GM23248 (cell line): ENCODE data around the gene PIAS2. TPM values are rescaled to one million over a fixed set of nuclear protein-coding genes. Genes with fewer than 3 reads are reported as not detected.

Source experiments
- DNase-seq: peaks from one replicate; pipeline ENCODE4 v3.0.0-alpha.2; 2015
- H2AFZ ChIP-seq: fragments of 200-600 bp; sonication (generic); 2 replicates; pipeline ENCODE4 v1.6.1; 2016; ENCODE audit warnings: antibody characterized with exemption
- H3F3A ChIP-seq: fragments of 200-600 bp; sonication (generic); 2 replicates; pipeline ENCODE4 v1.6.1; 2016; ENCODE audit warnings: mild to moderate bottlenecking, antibody characterized with exemption, mixed run types; ENCODE audit not compliant: insufficient read depth
- H3K27ac ChIP-seq: fragments of 200-600 bp; sonication (generic); 2 replicates; pipeline ENCODE4 v1.5.1; 2016; ENCODE audit warnings: mild to moderate bottlenecking
- H3K27me3 ChIP-seq: fragments of 200-600 bp; sonication (generic); replicated peaks from 2 replicates; pipeline ENCODE4 v1.6.1; 2016; ENCODE audit warnings: mild to moderate bottlenecking; ENCODE audit not compliant: insufficient read depth
- H3K36me3 ChIP-seq: fragments of 200-600 bp; sonication (generic); 2 replicates; pipeline ENCODE4 v1.6.1; 2016; ENCODE audit warnings: low read depth, mild to moderate bottlenecking
- H3K4me1 ChIP-seq: fragments of 200-600 bp; sonication (generic); 2 replicates; pipeline ENCODE4 v1.6.1; 2016; ENCODE audit warnings: mild to moderate bottlenecking; ENCODE audit not compliant: insufficient read depth
- H3K4me2 ChIP-seq: fragments of 200-600 bp; sonication (generic); one replicate; pipeline ENCODE4 v1.6.1; 2016; ENCODE audit warnings: mild to moderate bottlenecking; ENCODE audit not compliant: unreplicated experiment
- H3K4me3 ChIP-seq: fragments of 200-600 bp; sonication (generic); 2 replicates; pipeline ENCODE4 v1.5.1; 2016; ENCODE audit warnings: mild to moderate bottlenecking
- H3K79me2 ChIP-seq: fragments of 200-600 bp; sonication (generic); 2 replicates; pipeline ENCODE4 v1.6.1; 2016; ENCODE audit warnings: mild to moderate bottlenecking; ENCODE audit not compliant: insufficient read depth
- H3K9ac ChIP-seq: fragments of 200-600 bp; sonication (generic); 2 replicates; pipeline ENCODE4 v1.6.1; 2016; ENCODE audit warnings: mild to moderate bottlenecking
- H3K9me2 ChIP-seq: fragments of 200-600 bp; sonication (generic); 2 replicates; pipeline ENCODE4 v1.6.1; 2016; ENCODE audit warnings: mixed run types, mild to moderate bottlenecking, moderate library complexity; ENCODE audit not compliant: insufficient read depth
- H3K9me3 ChIP-seq: fragments of 200-600 bp; sonication (generic); one replicate; pipeline ENCODE4 v1.6.1; 2017; ENCODE audit warnings: low read depth
- H4K20me1 ChIP-seq: fragments of 200-600 bp; sonication (generic); 2 replicates; pipeline ENCODE4 v1.6.0; 2016; ENCODE audit not compliant: insufficient read depth
- EZH2 ChIP-seq: fragments of 200-600 bp; sonication (generic); IDR thresholded peaks from 2 replicates; pipeline ENCODE4 v1.6.1; 2018; ENCODE audit warnings: antibody characterized with exemption, mild to moderate bottlenecking; ENCODE audit not compliant: insufficient read depth, poor library complexity, severe bottlenecking
- EZH2phosphoT487 ChIP-seq: fragments of 200-600 bp; sonication (generic); IDR thresholded peaks from 2 replicates; pipeline ENCODE4 v1.6.1; 2018; ENCODE audit warnings: antibody characterized with exemption, moderate library complexity, mild to moderate bottlenecking, low read depth; ENCODE audit not compliant: insufficient read depth
- WGBS, 2 experiments: methylation state at CpG; one replicate each; pipeline ENCODE4 v1.1.6; 2015 to 2017; ENCODE audit warnings: low lambda C conversion rate in 2 of 2, low coverage in 1 of 2; ENCODE audit errors: missing lambda C conversion rate in 2 of 2; 5-methylcytosine and 5-hydroxymethylcytosine counted together
- in situ Hi-C: fragments of 300-500 bp; cut with MboI; formaldehyde crosslinking; loops from 2 replicates; pipeline ENCODE4 v1.15.0; 2020
- polyA plus RNA-seq: library from polyadenylated mRNA; unstranded; fragments of >200 nt; fragmentation: Nextera tagmentation; extraction: Ambion mirVana; gene quantifications from 2 replicates; pipeline ENCODE4 v1.2.1, GENCODE V29; 2016
- total RNA-seq: library from RNA; depleted of rRNA; stranded (reverse); fragments of >200 nt; shearing (Covaris generic); gene quantifications from 2 replicates; pipeline ENCODE4 v1.2.3, GENCODE V29; 2014

PIAS2 gene
- total and polyA plus RNA-seq, 2 experiments from 2014 or later: 21.3 to 23.0 TPM

- H3K9me3 ChIP-seq: no peaks in the 10 kb centered on the region
- H3K4me3 ChIP-seq: no peak overlapping the region
- TF ChIP-seq EZH2phosphoT487: no peak
- no peak for TF ChIP-seq EZH2
- H2AFZ ChIP-seq: no peak overlapping the region
- H3K27ac ChIP-seq: no peak overlapping the region
- H3K36me3 ChIP-seq: no peaks in the 10 kb centered on the region
- in situ Hi-C loops: no loop called here
- H3K9me2 ChIP-seq: no peaks in the 10 kb centered on the region
- WGBS, 2 experiments: 99% methylated on average over 3 of the region's 3 CpGs
- 0 out of 2 replicates have a peak, but pooled peaks cover 5% of the 10 kb centered on the region for H3K4me1 ChIP-seq
- H3K9ac ChIP-seq: no peak overlapping the region
- no peak for DNase-seq
- H3K4me2 ChIP-seq: no peak overlapping the region
- H3F3A ChIP-seq: no peaks in the 10 kb centered on the region; the same call in 1 of the 2 replicates
- H4K20me1 ChIP-seq: peaks cover 11% of the 10 kb centered on the region; the same call in 1 of the 2 replicates
- peaks cover 100% of the 10 kb centered on the region for H3K79me2 ChIP-seq
- H3K27me3 ChIP-seq: no peaks in the 10 kb centered on the region
Observed at GRCh38 chr18:46910856-46911255, 6.5 kb downstream of the PIAS2 start.

GRCh38 chr18:46909497-46909896 lies 7.8 kb downstream of the PIAS2 start:
- no peaks in the 10 kb centered on the region for H3K4me1 ChIP-seq
- no peak overlapping the region for H3K27ac ChIP-seq
- no peaks in the 10 kb centered on the region for H3K27me3 ChIP-seq
- H4K20me1 ChIP-seq: peaks cover 11% of the 10 kb centered on the region; the same call in 1 of the 2 replicates
- H3K4me3 ChIP-seq: no peak overlapping the region
- H3K4me2 ChIP-seq: no peak overlapping the region
- H3K9me3 ChIP-seq: no peaks in the 10 kb centered on the region
- peaks cover 100% of the 10 kb centered on the region for H3K79me2 ChIP-seq
- no peak for DNase-seq
- H2AFZ ChIP-seq: no peak overlapping the region
- H3K36me3 ChIP-seq: no peaks in the 10 kb centered on the region
- H3K9me2 ChIP-seq: no peaks in the 10 kb centered on the region
- in situ Hi-C loops: no loop called here
- no peak overlapping the region for H3K9ac ChIP-seq
- WGBS, 2 experiments: 97 to 99% methylated on average over 3 of the region's 3 CpGs
- TF ChIP-seq EZH2phosphoT487 (no peak), EZH2 (no peak)
- no peaks in the 10 kb centered on the region; the same call in 1 of the 2 replicates for H3F3A ChIP-seq

- Histone ChIP-seq H3K27me3 (no peaks in the 10 kb centered on the region), H3K27ac (no peak overlapping the region), H3K36me3 (no peaks in the 10 kb centered on the region), H3K4me2 (no peak overlapping the region), H3K4me3 (no peak overlapping the region), H3F3A (no peaks in the 10 kb centered on the region; the same call in 1 of the 2 replicates), H3K9me2 (no peaks in the 10 kb centered on the region), H3K9ac (no peak overlapping the region), H3K79me2 (peaks cover 100% of the 10 kb centered on the region), H3K9me3 (no peaks in the 10 kb centered on the region), H3K4me1 (no peaks in the 10 kb centered on the region), H4K20me1 (peaks cover 18% of the 10 kb centered on the region; the same call in 1 of the 2 replicates), H2AFZ (no peak overlapping the region)
- 94 to 99% methylated on average over 3 of the region's 3 CpGs for WGBS, 2 experiments
- no peak for DNase-seq
- TF ChIP-seq EZH2: no peak
- no peak for TF ChIP-seq EZH2phosphoT487
- in situ Hi-C loops: no loop called here
Observed at GRCh38 chr18:46903406-46903805, 13.9 kb downstream of the PIAS2 start.

GRCh38 chr18:46899274-46899948 lies 17.9 kb downstream of the PIAS2 start:
- no peak for TF ChIP-seq EZH2
- TF ChIP-seq EZH2phosphoT487: no peak
- Histone ChIP-seq H3K79me2 (peaks cover 100% of the 10 kb centered on the region), H4K20me1 (peaks cover 8% of the 10 kb centered on the region; the same call in 1 of the 2 replicates), H2AFZ (no peak overlapping the region), H3K36me3 (no peaks in the 10 kb centered on the region), H3F3A (no peaks in the 10 kb centered on the region), H3K4me1 (no peaks in the 10 kb centered on the region), H3K27ac (no peak overlapping the region), H3K9me2 (no peaks in the 10 kb centered on the region), H3K27me3 (no peaks in the 10 kb centered on the region), H3K4me2 (no peak overlapping the region), H3K9ac (no peak overlapping the region), H3K4me3 (no peak overlapping the region), H3K9me3 (no peaks in the 10 kb centered on the region)
- in situ Hi-C loops: no loop called here
- 96 to 98% methylated on average over 2 of the region's 2 CpGs for WGBS, 2 experiments
- DNase-seq: no peak
